GM19395 (cell line): ENCODE data around the gene ADCK1.
"Not testable (repeated sequence)": the region's sequence is repeated elsewhere in the genome, so short reads cannot be mapped to it uniquely, and the experiment has no call there.

Experiments
- ATAC-seq: cut with Tn5 transposase; IDR thresholded peaks from one replicate; pipeline ENCODE4 v1.9.1; 2021; ENCODE audit warnings: mild to moderate bottlenecking, moderate library complexity; ENCODE audit not compliant: unreplicated experiment

ADCK1 gene

GRCh38 chr14:77799863-77800730 is at the start of gene ADCK1:
TSS of gene ADCK1 (plus strand) at chr14:77800109. CDS start at chr14:77818979, 18,870 bp downstream.
- peak; percentile 95 for ATAC-seq

- no peak for ATAC-seq
Measured at GRCh38 chr14:77752266-77752665, 47.6 kb upstream of the ADCK1 start.

GRCh38 chr14:77752799-77753516 is 47.0 kb upstream of the ADCK1 start:
- no peak for ATAC-seq

GRCh38 chr14:77760381-77761204 is 39.3 kb upstream of the ADCK1 start, which contains the start of gene SNW1:
TSS of gene SNW1 (minus strand) at chr14:77761156. CDS start at chr14:77761127, 29 bp downstream.
- ATAC-seq: peak; percentile 96

GRCh38 chr14:77761205-77761931 is 38.5 kb upstream of the ADCK1 start:
- peak; percentile 36 for ATAC-seq

GRCh38 chr14:77763316-77763715 is 36.6 kb upstream of the ADCK1 start:
- no peak for ATAC-seq

- ATAC-seq: no peak
Measured at GRCh38 chr14:77763978-77764377, 35.9 kb upstream of the ADCK1 start.

GRCh38 chr14:77768442-77769069 is 31.4 kb upstream of the ADCK1 start:
- ATAC-seq: not testable (repeated sequence)

GRCh38 chr14:77773966-77774365 is 25.9 kb upstream of the ADCK1 start:
- ATAC-seq: not testable (repeated sequence)

- ATAC-seq: peak; percentile 68
Measured at GRCh38 chr14:77782202-77782601, 17.7 kb upstream of the ADCK1 start.

- ATAC-seq: no peak
Measured at GRCh38 chr14:77786148-77786547, 13.8 kb upstream of the ADCK1 start.

GRCh38 chr14:77790566-77791224 is 9.2 kb upstream of the ADCK1 start:
- ATAC-seq: no peak

GRCh38 chr14:77791225-77791600 is 8.7 kb upstream of the ADCK1 start:
- ATAC-seq: no peak

- ATAC-seq: not testable (repeated sequence)
Measured at GRCh38 chr14:77793255-77793654, 6.7 kb upstream of the ADCK1 start.

GRCh38 chr14:77794357-77794756 is 5.6 kb upstream of the ADCK1 start:
- ATAC-seq: no peak

GRCh38 chr14:77799456-77799855 is 453 bp upstream of the ADCK1 start:
- ATAC-seq: peak; percentile 4

GRCh38 chr14:77800814-77801213 is 905 bp downstream of the ADCK1 start:
- ATAC-seq: no peak

GRCh38 chr14:77804592-77804991 is 4.7 kb downstream of the ADCK1 start:
- no peak for ATAC-seq

- ATAC-seq: no peak
Measured at GRCh38 chr14:77805706-77806105, 5.8 kb downstream of the ADCK1 start.
